Astrocyte (in vitro differentiated cells and primary cell): Measurements from ENCODE around the gene MN1. TPM values are rescaled to one million over a fixed set of nuclear protein-coding genes. Genes with fewer than 3 reads are reported as not detected.
A peak's percentile ranks its signal among the peaks of the same experiment; 100 is the strongest.

ENCODE experiments used
- DNase-seq: peaks from one replicate; pipeline ENCODE4 v3.0.0-alpha.2; 2010; ENCODE audit warnings: low read depth
- FAIRE-seq: peaks from 2 replicates; lab custom pipeline; 2011; peaks lifted over from hg19 to GRCh38; lab: Jason Lieb, UNC
- H2AFZ ChIP-seq: 2 replicates; pipeline ENCODE4 v1.6.0; 2012; ENCODE audit warnings: low read depth, low read length, inconsistent platforms
- H3K27ac ChIP-seq: 2 replicates; pipeline ENCODE4 v1.5.1; 2011; ENCODE audit warnings: low read depth, low read length, inconsistent platforms
- H3K27me3 ChIP-seq: 2 replicates; pipeline ENCODE4 v1.6.0; 2011; ENCODE audit warnings: low read length, inconsistent platforms; ENCODE audit not compliant: insufficient read depth
- H3K36me3 ChIP-seq: 2 replicates; pipeline ENCODE4 v1.5.1; 2011; ENCODE audit warnings: low read length, inconsistent platforms; ENCODE audit not compliant: insufficient read depth
- H3K4me1 ChIP-seq: 2 replicates; pipeline ENCODE4 v1.5.1; 2011; ENCODE audit warnings: low read length, inconsistent platforms; ENCODE audit not compliant: insufficient read depth
- H3K4me2 ChIP-seq: 2 replicates; pipeline ENCODE4 v1.6.0; 2012; ENCODE audit warnings: low read length, inconsistent platforms
- H3K4me3 ChIP-seq: 2 replicates; pipeline ENCODE4 v1.5.1; 2011; ENCODE audit warnings: low read depth, mild to moderate bottlenecking, low read length, inconsistent platforms; ENCODE audit not compliant: insufficient read depth
- H3K79me2 ChIP-seq: 2 replicates; pipeline ENCODE4 v1.6.0; 2012; ENCODE audit warnings: mild to moderate bottlenecking, low read length, inconsistent platforms; ENCODE audit not compliant: insufficient read depth
- H3K9ac ChIP-seq: 2 replicates; pipeline ENCODE4 v1.6.0; 2012; ENCODE audit warnings: mild to moderate bottlenecking, low read length, inconsistent platforms
- H3K9me3 ChIP-seq: 2 replicates; pipeline ENCODE4 v1.5.1; 2012; ENCODE audit warnings: low read depth, mild to moderate bottlenecking, low read length, inconsistent platforms; ENCODE audit not compliant: insufficient read depth
- H4K20me1 ChIP-seq: 2 replicates; pipeline ENCODE4 v1.6.0; 2012; ENCODE audit warnings: low read length, inconsistent platforms; ENCODE audit not compliant: insufficient read depth
- H3K27ac Mint-ChIP-seq: one replicate; pipeline ENCODE4 v1.8.0; 2021; ENCODE audit warnings: mild to moderate bottlenecking, mixed read lengths; ENCODE audit not compliant: unreplicated experiment
- H3K27me3 Mint-ChIP-seq: one replicate; pipeline ENCODE4 v1.8.0; 2021; ENCODE audit warnings: low read depth, mixed read lengths; ENCODE audit not compliant: unreplicated experiment
- H3K36me3 Mint-ChIP-seq: one replicate; pipeline ENCODE4 v1.8.0; 2021; ENCODE audit warnings: low read depth, mixed read lengths; ENCODE audit not compliant: unreplicated experiment
- H3K4me1 Mint-ChIP-seq: one replicate; pipeline ENCODE4 v1.8.0; 2021; ENCODE audit warnings: low read depth, mixed read lengths; ENCODE audit not compliant: unreplicated experiment
- H3K4me3 Mint-ChIP-seq: one replicate; pipeline ENCODE4 v1.8.0; 2021; ENCODE audit warnings: mild to moderate bottlenecking, moderate library complexity, mixed read lengths; ENCODE audit not compliant: unreplicated experiment
- H3K9me3 Mint-ChIP-seq: one replicate; pipeline ENCODE4 v1.8.0; 2021; ENCODE audit warnings: mild to moderate bottlenecking, mixed read lengths; ENCODE audit not compliant: unreplicated experiment
- EZH2 ChIP-seq: IDR thresholded peaks from 2 replicates; pipeline ENCODE4 v1.6.1; 2012; ENCODE audit warnings: mild to moderate bottlenecking, low read length, inconsistent platforms; ENCODE audit not compliant: insufficient read depth
- total RNA-seq: library from RNA; stranded (reverse); gene quantifications from 2 replicates; pipeline ENCODE4 v1.2.1, GENCODE V29; 2021
- TF ChIP-seq, protein P1 (sequence below): IDR thresholded peaks from 2 replicates; pipeline ENCODE4 v1.5.1; 2011; ENCODE audit warnings: low read depth, mild to moderate bottlenecking, inconsistent platforms, low read length, moderate library complexity; ENCODE audit not compliant: insufficient read depth

MN1 gene
- total RNA-seq, 1 donor from 2014 or later: 98.6 TPM

DNA sequence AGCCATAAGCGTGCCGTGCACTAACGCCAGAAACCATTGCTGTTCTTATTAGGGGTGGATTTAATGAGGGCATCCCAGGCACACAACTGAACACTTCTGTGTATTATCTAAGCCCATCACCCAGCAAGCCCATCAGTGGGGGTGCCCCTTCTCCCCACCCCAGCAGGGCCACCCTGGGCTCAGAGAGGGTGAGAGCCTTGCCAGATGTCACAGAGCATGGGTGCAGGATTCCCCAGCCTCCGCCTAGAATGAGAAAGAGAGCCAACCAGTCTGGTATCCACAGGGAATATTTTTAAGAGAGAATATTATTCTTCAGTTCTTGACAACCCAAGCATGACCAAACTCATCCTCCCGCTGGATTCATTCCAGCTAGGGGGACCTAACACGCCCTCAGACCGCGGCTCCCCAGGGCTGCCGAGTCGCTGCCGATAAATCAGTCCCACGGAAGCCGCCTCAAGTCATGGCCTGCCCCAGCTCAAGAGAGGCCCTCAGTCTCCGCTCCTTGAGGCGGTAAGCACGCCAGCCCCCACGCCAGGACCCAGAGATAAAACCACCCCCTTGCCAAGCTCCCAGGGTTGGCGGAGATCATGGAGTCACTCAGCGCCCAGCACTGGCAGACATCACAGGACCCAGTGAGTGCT lies 47.2 kb downstream of the MN1 start:
- no peak overlapping the region for H3K4me3 Mint-ChIP-seq

DNA sequence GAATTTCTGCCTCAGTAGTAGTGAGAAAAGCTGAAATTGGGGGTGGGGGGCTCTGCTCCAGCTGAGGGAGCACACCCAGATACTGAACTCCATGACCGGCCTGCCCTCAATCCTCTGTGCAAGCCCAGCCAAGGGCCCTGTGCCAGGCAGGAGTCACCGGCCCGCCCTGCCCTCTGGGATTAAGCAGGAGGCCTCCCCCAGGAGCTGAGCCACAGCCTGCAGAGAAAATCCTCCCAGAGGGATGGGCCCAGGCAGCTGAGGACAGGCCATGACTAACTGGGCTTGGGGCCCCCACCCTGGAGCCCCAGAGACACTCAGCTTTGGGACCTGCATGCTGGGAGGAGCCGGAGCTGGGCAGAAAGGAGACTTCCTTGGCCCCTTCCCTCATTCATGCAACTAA lies 48.8 kb downstream of the MN1 start:
- H3K36me3 Mint-ChIP-seq: peaks cover 25% of the 10 kb centered on the region
- Histone ChIP-seq H4K20me1 (peaks cover 100% of the 10 kb centered on the region), H3K4me1 (peaks cover 55% of the 10 kb centered on the region), H2AFZ (no peak overlapping the region), H3K4me2 (peak overlapping the region; percentile 6), H3K27ac (no peak overlapping the region), H3K79me2 (peaks cover 69% of the 10 kb centered on the region), H3K36me3 (peaks cover 13% of the 10 kb centered on the region), H3K27me3 (no peaks in the 10 kb centered on the region), H3K9me3 (no peaks in the 10 kb centered on the region), H3K4me3 (no peak overlapping the region), H3K9ac (no peak overlapping the region)
- H3K4me3 Mint-ChIP-seq: no peak overlapping the region
- no peaks in the 10 kb centered on the region for H3K27me3 Mint-ChIP-seq
- TF ChIP-seq, protein P1, sequence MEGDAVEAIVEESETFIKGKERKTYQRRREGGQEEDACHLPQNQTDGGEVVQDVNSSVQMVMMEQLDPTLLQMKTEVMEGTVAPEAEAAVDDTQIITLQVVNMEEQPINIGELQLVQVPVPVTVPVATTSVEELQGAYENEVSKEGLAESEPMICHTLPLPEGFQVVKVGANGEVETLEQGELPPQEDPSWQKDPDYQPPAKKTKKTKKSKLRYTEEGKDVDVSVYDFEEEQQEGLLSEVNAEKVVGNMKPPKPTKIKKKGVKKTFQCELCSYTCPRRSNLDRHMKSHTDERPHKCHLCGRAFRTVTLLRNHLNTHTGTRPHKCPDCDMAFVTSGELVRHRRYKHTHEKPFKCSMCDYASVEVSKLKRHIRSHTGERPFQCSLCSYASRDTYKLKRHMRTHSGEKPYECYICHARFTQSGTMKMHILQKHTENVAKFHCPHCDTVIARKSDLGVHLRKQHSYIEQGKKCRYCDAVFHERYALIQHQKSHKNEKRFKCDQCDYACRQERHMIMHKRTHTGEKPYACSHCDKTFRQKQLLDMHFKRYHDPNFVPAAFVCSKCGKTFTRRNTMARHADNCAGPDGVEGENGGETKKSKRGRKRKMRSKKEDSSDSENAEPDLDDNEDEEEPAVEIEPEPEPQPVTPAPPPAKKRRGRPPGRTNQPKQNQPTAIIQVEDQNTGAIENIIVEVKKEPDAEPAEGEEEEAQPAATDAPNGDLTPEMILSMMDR: no peak
- no peak for TF ChIP-seq EZH2
- DNase-seq: peak; percentile 39
- peak overlapping the region; percentile 12 for H3K27ac Mint-ChIP-seq
- no peak for FAIRE-seq
- H3K4me1 Mint-ChIP-seq: peaks cover 67% of the 10 kb centered on the region
- no peaks in the 10 kb centered on the region for H3K9me3 Mint-ChIP-seq

More for the DNA sequence above, 47.2 kb downstream of the MN1 start:
- Mint-ChIP-seq H3K27ac (peak overlapping the region; percentile 41), H3K9me3 (no peaks in the 10 kb centered on the region), H3K4me1 (peaks cover 58% of the 10 kb centered on the region), H3K27me3 (no peaks in the 10 kb centered on the region), H3K36me3 (peaks cover 31% of the 10 kb centered on the region)
- Histone ChIP-seq H2AFZ (no peak overlapping the region), H3K79me2 (peaks cover 85% of the 10 kb centered on the region), H3K4me1 (peaks cover 44% of the 10 kb centered on the region), H4K20me1 (peaks cover 100% of the 10 kb centered on the region), H3K4me3 (no peak overlapping the region), H3K27me3 (no peaks in the 10 kb centered on the region), H3K9me3 (no peaks in the 10 kb centered on the region), H3K4me2 (peak overlapping the region; percentile 2), H3K27ac (no peak overlapping the region), H3K9ac (no peak overlapping the region), H3K36me3 (peaks cover 13% of the 10 kb centered on the region)
- DNase-seq (peak; percentile 52), FAIRE-seq (no peak)
- TF ChIP-seq EZH2: no peak
- TF ChIP-seq, protein P1: no peak

DNA sequence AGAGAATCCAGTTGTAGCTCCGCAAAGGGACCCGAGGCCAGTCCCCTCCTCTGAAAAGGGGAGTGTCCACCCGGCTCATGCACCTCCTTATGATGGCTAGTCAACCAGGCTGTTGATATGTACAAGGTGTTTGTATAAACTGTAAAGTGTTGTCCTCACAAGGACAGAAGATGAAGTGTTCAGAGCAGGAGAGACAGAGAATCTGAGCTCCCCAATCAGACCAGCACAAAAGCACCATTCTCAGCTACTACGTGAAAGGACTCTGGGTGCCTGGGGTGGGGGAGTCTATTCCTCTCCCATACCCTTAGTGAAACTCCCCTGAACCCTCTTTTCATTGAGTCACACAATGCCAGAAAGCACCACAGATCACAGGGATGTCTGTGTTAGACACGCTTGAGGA lies 49.4 kb downstream of the MN1 start:
- Histone ChIP-seq H3K9ac (no peak overlapping the region), H3K4me2 (no peak overlapping the region), H3K4me1 (peaks cover 53% of the 10 kb centered on the region), H2AFZ (no peak overlapping the region), H3K9me3 (no peaks in the 10 kb centered on the region), H3K79me2 (peaks cover 63% of the 10 kb centered on the region), H3K27me3 (no peaks in the 10 kb centered on the region), H3K36me3 (peaks cover 13% of the 10 kb centered on the region), H3K27ac (no peak overlapping the region), H3K4me3 (no peak overlapping the region), H4K20me1 (peaks cover 100% of the 10 kb centered on the region)
- Mint-ChIP-seq H3K4me1 (peaks cover 67% of the 10 kb centered on the region), H3K36me3 (peaks cover 25% of the 10 kb centered on the region), H3K27ac (peak overlapping the region; percentile 59), H3K9me3 (no peaks in the 10 kb centered on the region), H3K27me3 (no peaks in the 10 kb centered on the region), H3K4me3 (no peak overlapping the region)
- FAIRE-seq: no peak
- TF ChIP-seq EZH2: no peak
- TF ChIP-seq, protein P1: no peak
- DNase-seq: no peak
